ENCODE data around the gene CPNE5. TPM values are rescaled to one million over a fixed set of nuclear protein-coding genes. Genes with fewer than 3 reads are reported as not detected.
"Not testable (repeated sequence)": the region's sequence is repeated elsewhere in the genome, so short reads cannot be mapped to it uniquely, and the experiment has no call there.

CPNE5 gene
- total RNA-seq, 4 donors from 2014 or later = 0.35 to 5.8 (median 2.9) TPM

DNA sequence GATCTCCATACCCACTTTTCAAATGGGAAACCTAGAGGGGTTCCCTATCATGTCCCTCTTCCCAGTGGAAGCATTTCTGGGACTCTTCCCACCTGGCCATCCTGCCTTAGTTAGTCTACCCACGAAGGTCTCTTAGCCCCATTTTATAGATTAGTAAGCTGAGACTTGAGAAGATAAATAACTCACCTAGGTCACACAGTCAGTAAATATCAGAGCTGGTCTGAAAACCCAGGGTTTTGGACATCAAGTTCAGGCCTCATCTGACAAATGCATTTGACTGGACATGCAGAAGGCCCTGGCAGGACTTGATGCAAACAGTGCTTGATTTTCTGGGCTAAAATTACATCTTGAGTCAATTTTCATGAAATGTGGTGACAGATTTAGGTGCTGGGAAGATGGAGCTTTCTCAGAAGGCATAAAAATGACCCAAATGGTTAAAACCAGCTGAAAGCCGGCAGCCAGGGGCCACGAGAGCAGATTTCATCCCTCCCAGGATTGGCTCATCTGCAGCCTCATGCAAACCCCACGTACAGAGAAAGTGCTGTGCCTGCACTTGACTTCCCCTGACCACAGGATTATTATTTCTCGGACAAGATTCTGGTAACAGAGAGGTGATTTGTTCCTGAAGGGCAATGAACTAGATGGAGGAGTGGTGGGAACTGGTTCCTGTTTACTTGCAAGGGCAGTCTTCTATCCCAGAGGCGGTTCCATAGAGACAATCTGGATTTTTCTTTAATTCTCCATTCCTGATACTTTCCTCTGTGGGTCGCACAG lies 23.1 kb downstream of the CPNE5 start:
- Histone ChIP-seq H3K4me1 (no peaks in the 10 kb centered on the region), H3K9me3 (no peaks in the 10 kb centered on the region), H3K27ac (no peak overlapping the region), H3K4me3 (no peak overlapping the region), H3K36me3 (no peaks in the 10 kb centered on the region), H3K27me3 (no peaks in the 10 kb centered on the region)
- DNase-seq = no peak
- TF ChIP-seq POLR2A (IDR thresholded peaks at IDR 0.05) = no peak

DNA sequence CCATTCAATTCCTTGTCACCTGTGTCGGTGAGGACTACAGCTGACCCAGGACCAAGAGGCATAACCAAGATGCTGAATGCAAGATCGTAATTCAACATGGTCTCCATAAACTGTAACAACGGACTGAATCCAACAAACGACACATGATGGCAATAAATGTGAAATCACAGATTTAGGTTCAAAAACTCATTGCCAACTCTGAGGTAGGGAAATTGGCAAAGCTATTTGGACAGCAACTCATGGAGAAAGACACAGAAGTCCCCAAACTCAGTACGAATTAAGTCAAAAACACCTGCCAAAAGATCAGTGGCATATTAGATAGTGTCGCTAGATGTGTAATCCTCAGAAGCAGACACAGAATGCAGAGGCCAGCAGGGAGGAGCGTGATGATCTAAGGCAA lies 25.0 kb downstream of the CPNE5 start:
- TF ChIP-seq, protein P1, sequence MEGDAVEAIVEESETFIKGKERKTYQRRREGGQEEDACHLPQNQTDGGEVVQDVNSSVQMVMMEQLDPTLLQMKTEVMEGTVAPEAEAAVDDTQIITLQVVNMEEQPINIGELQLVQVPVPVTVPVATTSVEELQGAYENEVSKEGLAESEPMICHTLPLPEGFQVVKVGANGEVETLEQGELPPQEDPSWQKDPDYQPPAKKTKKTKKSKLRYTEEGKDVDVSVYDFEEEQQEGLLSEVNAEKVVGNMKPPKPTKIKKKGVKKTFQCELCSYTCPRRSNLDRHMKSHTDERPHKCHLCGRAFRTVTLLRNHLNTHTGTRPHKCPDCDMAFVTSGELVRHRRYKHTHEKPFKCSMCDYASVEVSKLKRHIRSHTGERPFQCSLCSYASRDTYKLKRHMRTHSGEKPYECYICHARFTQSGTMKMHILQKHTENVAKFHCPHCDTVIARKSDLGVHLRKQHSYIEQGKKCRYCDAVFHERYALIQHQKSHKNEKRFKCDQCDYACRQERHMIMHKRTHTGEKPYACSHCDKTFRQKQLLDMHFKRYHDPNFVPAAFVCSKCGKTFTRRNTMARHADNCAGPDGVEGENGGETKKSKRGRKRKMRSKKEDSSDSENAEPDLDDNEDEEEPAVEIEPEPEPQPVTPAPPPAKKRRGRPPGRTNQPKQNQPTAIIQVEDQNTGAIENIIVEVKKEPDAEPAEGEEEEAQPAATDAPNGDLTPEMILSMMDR (IDR thresholded peaks at IDR 0.05) = no peak
- no peak for TF ChIP-seq POLR2A (IDR thresholded peaks at IDR 0.05)
- H3K36me3 ChIP-seq = no peaks in the 10 kb centered on the region
- no peaks in the 10 kb centered on the region for H3K9me3 ChIP-seq
- no peaks in the 10 kb centered on the region for H3K27me3 ChIP-seq
- H3K27ac ChIP-seq = no peak overlapping the region
- no peak overlapping the region for H3K4me3 ChIP-seq
- no peak for DNase-seq
- no peaks in the 10 kb centered on the region for H3K4me1 ChIP-seq

DNA sequence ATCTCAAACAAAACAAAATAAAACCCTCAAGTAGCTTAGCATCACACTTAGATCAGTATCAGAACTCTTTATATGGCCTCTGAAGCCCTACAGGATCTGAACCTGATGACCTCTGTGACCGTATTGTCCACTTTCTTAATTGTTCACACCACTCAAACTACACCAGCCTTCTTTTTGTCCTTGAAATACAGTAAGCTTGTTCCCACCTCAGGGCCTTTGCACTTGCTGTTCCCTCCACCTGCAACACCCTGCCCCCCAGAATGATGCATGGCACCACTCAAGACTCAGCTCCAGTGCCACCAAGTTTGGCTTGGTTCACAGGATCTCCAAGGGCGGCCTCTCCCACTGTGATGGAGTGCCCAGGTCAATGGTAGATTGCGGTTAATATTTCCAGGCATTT lies 25.7 kb downstream of the CPNE5 start:
- Histone ChIP-seq H3K9me3 (no peaks in the 10 kb centered on the region), H3K27ac (no peak overlapping the region), H3K36me3 (no peaks in the 10 kb centered on the region), H3K4me1 (no peaks in the 10 kb centered on the region), H3K27me3 (no peaks in the 10 kb centered on the region), H3K4me3 (no peak overlapping the region)
- TF ChIP-seq POLR2A (IDR thresholded peaks at IDR 0.05) = no peak
- TF ChIP-seq, protein P1 (IDR thresholded peaks at IDR 0.05) = no peak
- no peak for DNase-seq

DNA sequence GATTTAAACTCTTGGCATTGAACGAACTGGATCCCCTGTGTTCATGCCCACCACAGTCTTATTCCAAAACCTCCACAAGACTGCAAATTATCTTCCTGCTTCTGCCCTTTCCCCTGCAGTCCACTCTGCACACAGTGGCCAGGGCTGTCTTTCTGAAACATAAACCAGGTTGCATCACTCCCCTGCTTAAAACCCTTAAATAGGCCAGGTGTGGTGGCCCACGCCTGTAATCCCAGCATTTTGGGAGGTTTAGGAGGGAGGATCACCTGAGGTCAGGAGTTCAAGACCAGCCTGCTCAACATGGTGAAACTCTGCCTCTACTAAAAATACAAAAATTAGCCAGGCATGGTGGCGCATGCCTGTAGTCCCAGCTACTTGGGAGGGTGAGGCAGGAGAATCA lies 26.2 kb downstream of the CPNE5 start:
- H3K9me3 ChIP-seq, H3K36me3 ChIP-seq, H3K27ac ChIP-seq, H3K4me1 ChIP-seq, H3K27me3 ChIP-seq, DNase-seq, H3K4me3 ChIP-seq: not testable (repeated sequence)

DNA sequence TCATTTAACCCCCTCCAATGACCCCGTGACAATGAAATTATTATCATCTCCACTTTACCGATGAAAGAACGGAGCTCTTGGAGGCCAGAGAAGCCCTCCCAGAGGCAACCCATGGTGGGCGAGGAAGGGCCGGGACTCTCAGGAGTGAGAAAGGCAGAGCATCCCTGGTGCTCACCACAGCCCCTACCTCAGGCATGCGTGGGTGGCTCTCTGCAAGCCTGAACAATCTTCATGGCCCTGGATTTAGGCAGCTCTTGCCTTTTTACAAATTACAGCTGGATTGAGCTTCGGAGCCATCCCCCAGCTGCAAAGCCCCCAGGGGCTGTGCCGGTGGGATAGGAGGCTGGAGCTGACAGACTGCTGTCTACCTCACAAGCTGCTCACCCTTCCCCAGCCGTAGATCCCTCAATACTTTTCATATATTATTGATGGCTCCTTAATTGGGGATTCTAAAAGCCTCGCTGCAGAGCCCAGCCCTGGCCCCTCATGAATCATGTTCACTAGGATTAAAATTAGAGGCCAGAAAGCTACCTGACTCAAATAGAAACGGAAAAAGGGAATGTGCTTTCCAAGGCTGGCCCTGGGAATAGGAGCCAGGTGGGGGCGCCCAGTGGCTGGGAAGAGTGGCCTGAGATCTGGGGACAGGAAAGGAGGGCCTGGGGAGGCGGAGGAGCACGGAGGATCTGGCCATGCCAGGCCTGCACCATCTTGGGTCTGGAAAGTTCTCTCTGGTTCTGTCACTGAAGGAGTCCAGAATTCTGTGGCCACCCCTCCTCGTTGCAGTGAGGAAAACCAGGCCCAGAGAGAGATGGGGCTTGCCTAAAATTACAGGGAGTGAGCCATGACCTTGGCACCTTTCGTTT lies 29.1 kb downstream of the CPNE5 start:
- Histone ChIP-seq H3K27ac (no peak overlapping the region), H3K4me1 (no peaks in the 10 kb centered on the region), H3K36me3 (no peaks in the 10 kb centered on the region), H3K9me3 (no peaks in the 10 kb centered on the region), H3K27me3 (no peaks in the 10 kb centered on the region), H3K4me3 (no peak overlapping the region)
- DNase-seq = no peak
- TF ChIP-seq, protein P1 (IDR thresholded peaks at IDR 0.05) = peak in 1 of 6 experiments; percentile 20
- no peak for TF ChIP-seq POLR2A (IDR thresholded peaks at IDR 0.05)

DNA sequence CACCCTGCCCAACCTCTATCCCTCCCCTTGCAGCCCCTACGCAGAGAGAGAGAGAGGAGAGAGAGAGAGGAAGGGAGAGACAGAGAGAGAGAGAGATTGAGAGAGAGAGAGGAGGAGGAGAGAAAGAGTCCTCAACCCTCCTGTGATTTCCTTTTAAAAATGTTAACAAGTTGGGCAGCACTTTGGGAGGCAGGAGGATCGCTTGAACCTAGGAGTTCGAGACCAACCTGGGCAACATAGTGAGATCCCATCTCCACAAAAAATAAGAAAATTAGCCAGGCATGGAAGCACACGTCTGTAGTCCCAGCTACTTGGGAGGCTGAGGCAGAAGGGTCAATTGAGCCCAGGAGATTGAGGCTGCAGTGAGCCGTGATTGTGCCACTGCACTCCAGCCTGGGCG lies 30.1 kb downstream of the CPNE5 start:
- TF ChIP-seq, protein P1 (IDR thresholded peaks at IDR 0.05) = no peak
- no peak for TF ChIP-seq POLR2A (IDR thresholded peaks at IDR 0.05)
- H3K27ac ChIP-seq = no peak overlapping the region
- H3K27me3 ChIP-seq = no peaks in the 10 kb centered on the region
- no peak for DNase-seq
- no peaks in the 10 kb centered on the region for H3K4me1 ChIP-seq
- no peaks in the 10 kb centered on the region for H3K36me3 ChIP-seq
- no peak overlapping the region for H3K4me3 ChIP-seq
- no peaks in the 10 kb centered on the region for H3K9me3 ChIP-seq

Data from Peyer's patch (tissue), 4 donors.